IMR-90 (cell line): ENCODE results near the gene PRPF8. TPM values are rescaled to one million over a fixed set of nuclear protein-coding genes. Genes with fewer than 3 reads are reported as not detected.
A peak's percentile ranks its signal among the peaks of the same experiment; 100 is the strongest.

Experiments used
- ATAC-seq: fragments of 200-7000 bp; cut with Tn5 transposase; 2 replicates; pipeline ENCODE4 v1.9.1; 2020; ENCODE audit warnings: low read depth, mild to moderate bottlenecking, moderate library complexity
- BruUV-seq: library from RNA; stranded (reverse); fragments of 400-500 nt; replicated peaks from 2 replicates; lab custom pipeline; 2021; lab: Mats Ljungman, UMichigan
- CTCF ChIA-PET: fragments of 300-600 bp; formaldehyde crosslinking; extraction: SDS; loops from one replicate; lab custom pipeline; 2021; ENCODE audit warnings: antibody characterized with exemption; lab: Yijun Ruan, JAX
- POLR2A ChIA-PET: fragments of 300-600 bp; sonication (Branson Sonifier 250); formaldehyde crosslinking; loops from one replicate; lab custom pipeline; 2022; ENCODE audit warnings: antibody characterized with exemption; ENCODE audit not compliant: unreplicated experiment; lab: Charles Lee
- DNase-seq: peaks from one replicate; pipeline ENCODE4 v3.0.0; 2013
- H2AFZ ChIP-seq: replicated peaks from 2 replicates; pipeline ENCODE3; 2013; ENCODE audit warnings: low read length, mild to moderate bottlenecking; ENCODE audit not compliant: poor library complexity
- H2AK5ac ChIP-seq: 2 replicates; pipeline ENCODE4 v1.6.1; 2013; ENCODE audit warnings: low read depth, low read length, inconsistent platforms
- H2AK9ac ChIP-seq: replicated peaks from 2 replicates; pipeline ENCODE3; 2013; ENCODE audit warnings: mild to moderate bottlenecking, low read depth, low read length, moderate library complexity; ENCODE audit not compliant: poor library complexity
- H2BK120ac ChIP-seq: 2 replicates; pipeline ENCODE4 v1.6.1; 2013; ENCODE audit warnings: low read depth, low read length, inconsistent platforms
- H2BK15ac ChIP-seq: 3 replicates; pipeline ENCODE4 v1.6.1; 2013; ENCODE audit warnings: low read depth, low read length, inconsistent platforms
- H2BK20ac ChIP-seq: 2 replicates; pipeline ENCODE4 v1.6.1; 2013; ENCODE audit warnings: low read depth, mild to moderate bottlenecking, inconsistent platforms, low read length, moderate library complexity
- H2BK5ac ChIP-seq: 2 replicates; pipeline ENCODE4 v1.6.1; 2013; ENCODE audit warnings: mild to moderate bottlenecking, low read depth, low read length, inconsistent platforms; ENCODE audit not compliant: poor library complexity, severe bottlenecking
- H3K14ac ChIP-seq: replicated peaks from 2 replicates; pipeline ENCODE4 v1.6.1; 2013; ENCODE audit warnings: low read depth, low read length, inconsistent platforms
- H3K18ac ChIP-seq: 2 replicates; pipeline ENCODE4 v1.6.1; 2013; ENCODE audit warnings: low read depth, low read length, control low read depth
- H3K23ac ChIP-seq: 2 replicates; pipeline ENCODE4 v1.6.1; 2013; ENCODE audit warnings: low read depth, low read length, inconsistent platforms
- H3K27ac ChIP-seq: 2 replicates; pipeline ENCODE4 v1.5.1; 2013; ENCODE audit warnings: mild to moderate bottlenecking, control low read depth, low read length; ENCODE audit not compliant: insufficient read depth
- H3K27me3 ChIP-seq: 2 replicates; pipeline ENCODE4 v1.6.1; 2013; ENCODE audit warnings: low read length; ENCODE audit not compliant: control insufficient read depth, insufficient read depth
- H3K36me3 ChIP-seq: 2 replicates; pipeline ENCODE4 v1.6.1; 2013; ENCODE audit warnings: low read length, mixed read lengths; ENCODE audit not compliant: control insufficient read depth, insufficient read depth
- H3K4ac ChIP-seq: 2 replicates; pipeline ENCODE4 v1.6.1; 2013; ENCODE audit warnings: low read depth, low read length, inconsistent platforms
- H3K4me1 ChIP-seq: 2 replicates; pipeline ENCODE4 v1.6.1; 2013; ENCODE audit warnings: low read length, mixed read lengths; ENCODE audit not compliant: control insufficient read depth, insufficient read depth
- H3K4me2 ChIP-seq: 2 replicates; pipeline ENCODE4 v1.6.1; 2013; ENCODE audit warnings: low read depth, mild to moderate bottlenecking, control low read depth, low read length, moderate library complexity
- H3K4me3 ChIP-seq: 2 replicates; pipeline ENCODE4 v1.5.1; 2013; ENCODE audit warnings: low read depth, mild to moderate bottlenecking, control low read depth, low read length, moderate library complexity; ENCODE audit not compliant: insufficient read depth
- H3K56ac ChIP-seq: 2 replicates; pipeline ENCODE4 v1.6.1; 2013; ENCODE audit warnings: low read length, inconsistent platforms; ENCODE audit not compliant: insufficient read depth; ENCODE audit errors: extremely low read depth
- H3K79me1 ChIP-seq, 2 experiments: 2 replicates each; pipeline ENCODE4 v1.6.1; 2013; ENCODE audit warnings: low read length in 2 of 2, inconsistent platforms in 1 of 2, low read depth in 1 of 2
- H3K9ac ChIP-seq: 2 replicates; pipeline ENCODE4 v1.6.1; 2013; ENCODE audit warnings: low read depth, low read length, control low read depth
- H3K9me1 ChIP-seq: 2 replicates; pipeline ENCODE4 v1.6.1; 2013; ENCODE audit warnings: low read length, inconsistent platforms; ENCODE audit not compliant: insufficient read depth
- H3K9me3 ChIP-seq: 2 replicates; pipeline ENCODE4 v1.6.1; 2013; ENCODE audit warnings: low read length; ENCODE audit not compliant: control insufficient read depth, insufficient read depth
- H4K20me1 ChIP-seq: 2 replicates; pipeline ENCODE4 v1.6.1; 2013; ENCODE audit warnings: low read length, inconsistent platforms; ENCODE audit not compliant: insufficient read depth
- H4K5ac ChIP-seq: 2 replicates; pipeline ENCODE4 v1.6.1; 2013; ENCODE audit warnings: mild to moderate bottlenecking, low read depth, low read length, control low read depth
- H4K8ac ChIP-seq, 2 experiments: 2 replicates each; pipeline ENCODE4 v1.6.1; 2013; ENCODE audit warnings: low read depth in 2 of 2, low read length in 2 of 2, control low read depth in 1 of 2, inconsistent platforms in 1 of 2
- H4K91ac ChIP-seq: 2 replicates; pipeline ENCODE4 v1.6.1; 2013; ENCODE audit warnings: low read depth, low read length, inconsistent platforms; ENCODE audit not compliant: insufficient read depth
- BHLHE40 ChIP-seq: fragments of 150-350 bp; IDR thresholded peaks from 2 replicates; pipeline ENCODE4 v1.6.1; 2016; ENCODE audit warnings: mild to moderate bottlenecking, low read depth, low read length
- CEBPB ChIP-seq: IDR thresholded peaks from 2 replicates; pipeline ENCODE4 v1.6.1; 2012; ENCODE audit warnings: low read depth, low read length, improper control_type of control experiment
- CHD1 ChIP-seq: IDR thresholded peaks from 2 replicates; pipeline ENCODE4 v1.6.1; 2012; ENCODE audit warnings: low read depth, low read length, improper control_type of control experiment
- FOS ChIP-seq: fragments of 150-350 bp; IDR thresholded peaks from 2 replicates; pipeline ENCODE4 v1.6.1; 2016; ENCODE audit warnings: low read depth, low read length
- MAFK ChIP-seq: IDR thresholded peaks from 2 replicates; pipeline ENCODE4 v1.6.1; 2012; ENCODE audit warnings: low read depth, low read length, improper control_type of control experiment
- MAZ ChIP-seq: IDR thresholded peaks from 2 replicates; pipeline ENCODE4 v1.6.1; 2012; ENCODE audit warnings: low read depth, mild to moderate bottlenecking, low read length, improper control_type of control experiment, moderate library complexity, borderline replicate concordance
- MXI1 ChIP-seq: IDR thresholded peaks from 2 replicates; pipeline ENCODE4 v1.6.1; 2012; ENCODE audit warnings: low read depth, mild to moderate bottlenecking, low read length, moderate library complexity, borderline replicate concordance
- NFE2L2 ChIP-seq: fragments of 150-350 bp; IDR thresholded peaks from 2 replicates; pipeline ENCODE4 v1.6.1; 2016; ENCODE audit warnings: low read depth, mild to moderate bottlenecking, low read length
- POLR2A ChIP-seq: IDR thresholded peaks from 2 replicates; pipeline ENCODE4 v1.6.1; 2012; ENCODE audit warnings: mild to moderate bottlenecking, low read depth, low read length
- RAD21 ChIP-seq: IDR thresholded peaks from 2 replicates; pipeline ENCODE4 v1.6.1; 2012; ENCODE audit warnings: low read length, improper control_type of control experiment
- RCOR1 ChIP-seq: IDR thresholded peaks from 2 replicates; pipeline ENCODE4 v1.6.1; 2012; ENCODE audit warnings: mild to moderate bottlenecking, low read length, improper control_type of control experiment; ENCODE audit not compliant: insufficient replicate concordance
- RFX5 ChIP-seq: IDR thresholded peaks from 2 replicates; pipeline ENCODE4 v1.8.0; 2012; ENCODE audit warnings: low read depth, mild to moderate bottlenecking, low read length, moderate library complexity
- SMC3 ChIP-seq: fragments of 150-350 bp; IDR thresholded peaks from 2 replicates; pipeline ENCODE4 v1.6.1; 2016; ENCODE audit warnings: low read depth, mild to moderate bottlenecking, antibody characterized with exemption, low read length, moderate library complexity
- USF2 ChIP-seq: fragments of 150-350 bp; IDR thresholded peaks from 2 replicates; pipeline ENCODE4 v1.6.1; 2017; ENCODE audit warnings: mild to moderate bottlenecking, antibody characterized with exemption, low read length, low read depth
- WGBS, 2 experiments: methylation state at CpG; one replicate each; pipeline versions ENCODE4 v1.1.5 to v1.1.7; 2013; ENCODE audit warnings: missing lambda C conversion rate in 2 of 2; ENCODE audit not compliant: insufficient read length in 1 of 2; ENCODE audit errors: extremely low coverage in 2 of 2; 5-methylcytosine and 5-hydroxymethylcytosine counted together
- dilution Hi-C: fragments of 300-500 bp; cut with HindIII; formaldehyde crosslinking; loops from one replicate; pipeline ENCODE4 v1.14.3; 2018; ENCODE audit warnings: low sequenced_read_pairs; ENCODE audit not compliant: unreplicated experiment
- in situ Hi-C: fragments of 300-500 bp; cut with MboI; formaldehyde crosslinking; loops from 3 replicates; pipeline ENCODE4 v1.14.3; 2019; ENCODE audit warnings: low sequenced_read_pairs, inconsistent platforms, mixed read lengths
- intact Hi-C: fragments of 100-400 bp; cut with micrococcal nuclease; formaldehyde crosslinking; loops from 2 replicates; pipeline ENCODE4 v1.10.0; 2022
- polyA plus RNA-seq, 3 experiments: library from polyadenylated mRNA; depleted of rRNA; stranded (reverse); fragments of >200 nt; gene quantifications; 2 replicates each; pipeline ENCODE4 v1.2.3, GENCODE V29; 2012; ENCODE audit warnings: low replicate concordance in 1 of 3
- total RNA-seq: library from RNA; depleted of rRNA; stranded (reverse); fragments of >200 nt; gene quantifications from 2 replicates; pipeline ENCODE4 v1.2.3, GENCODE V29; 2012
- TF ChIP-seq, protein P1 (sequence below): conservative IDR thresholded peaks from 2 replicates; pipeline ENCODE4 v1.5.1; 2012; ENCODE audit warnings: mild to moderate bottlenecking, low read depth, low read length, improper control_type of control experiment

The PRPF8 gene
- total and polyA plus RNA-seq, 2 of the 4 experiments (the other 2 are of a cell fraction): 141 to 160 TPM

DNA sequence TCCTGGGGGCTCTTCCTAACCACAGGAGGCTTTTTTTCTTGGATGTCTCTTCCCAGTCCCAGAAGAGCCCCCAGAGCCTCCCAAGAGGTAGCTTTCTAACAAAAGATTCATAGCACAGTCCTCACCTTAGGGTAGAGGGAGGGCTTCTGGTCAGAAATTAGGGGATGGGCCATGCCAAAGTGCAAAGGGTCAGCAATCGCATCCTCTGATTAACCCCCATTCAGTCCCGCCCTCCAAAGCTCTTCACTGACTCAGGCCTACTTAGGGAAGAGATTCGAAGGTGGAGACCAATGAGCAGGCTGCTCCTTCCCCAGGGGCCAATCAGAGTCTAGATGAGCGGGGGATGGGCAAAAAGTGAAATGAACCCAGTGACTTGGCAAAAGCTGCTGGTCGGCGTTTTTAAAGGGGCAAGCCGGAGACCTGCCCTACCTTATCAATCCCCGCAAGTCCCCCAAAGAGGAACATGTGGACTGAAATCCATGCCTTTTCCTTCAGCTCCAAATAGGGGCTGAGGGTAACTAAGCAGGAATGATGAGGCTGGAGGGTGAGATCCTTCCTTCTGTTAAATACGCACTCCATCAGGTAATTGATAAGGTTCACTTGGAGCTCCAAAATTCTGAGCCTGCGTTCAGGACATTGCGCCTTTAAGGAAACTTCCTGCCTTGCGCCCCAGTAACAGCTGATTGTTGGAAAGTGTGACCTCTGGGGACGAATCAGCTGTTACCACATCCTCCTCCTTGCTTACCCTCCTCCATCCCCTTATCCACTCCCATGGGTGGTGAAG is 32.4 kb upstream of the PRPF8 start:
- no TSS peak for BruUV-seq
- Histone ChIP-seq H3K14ac (peak overlapping the region; percentile 100), H3K36me3 (peaks cover 25% of the 10 kb centered on the region), H2BK20ac (peak overlapping the region; percentile 97), H3K9me1 (peaks cover 7% of the 10 kb centered on the region), H4K20me1 (peaks cover 34% of the 10 kb centered on the region), H3K9ac (peak overlapping the region; percentile 92), H2BK15ac (peak overlapping the region; percentile 99), H2AK5ac (peak overlapping the region; percentile 97), H4K5ac (peak overlapping the region; percentile 86), H2AK9ac (peak overlapping the region; percentile 100), H3K4me1 (peaks cover 21% of the 10 kb centered on the region), H4K8ac (peak overlapping the region; percentile 84 to 100), H3K79me1 (peaks cover 0 to 42% of the 10 kb centered on the region in 2 experiments; a peak in 2 of 4 replicates), H3K23ac (peak overlapping the region; percentile 100), H2BK120ac (peak overlapping the region; percentile 98), H3K4ac (peak overlapping the region; percentile 99), H3K27ac (peak overlapping the region; percentile 89), H4K91ac (peak overlapping the region; percentile 100), H3K4me3 (peak overlapping the region; percentile 55), H3K27me3 (no peaks in the 10 kb centered on the region), H2BK5ac (peak overlapping the region; percentile 97), H3K56ac (peak overlapping the region; percentile 100), H3K9me3 (no peaks in the 10 kb centered on the region), H3K4me2 (peak overlapping the region; percentile 85), H3K18ac (peak overlapping the region; percentile 90), H2AFZ (peak overlapping the region; percentile 89)
- POLR2A ChIA-PET: interaction anchor here (0.7 to 2.2 kb wide), 14 partner anchors 10 to 312 kb away, joined by 3 to 18 read pairs (median 4); partner anchors contain the start of genes RPA1 and SMYD4
- peak; percentile 99 for DNase-seq
- peak; percentile 47 for ATAC-seq
- dilution Hi-C loops (no loop called here), intact Hi-C loops (loop anchor here (2.0 to 5.0 kb wide), 2 partner anchors 112 to 325 kb away; partner anchors contain the start of genes OVCA2 and SMYD4), in situ Hi-C loops (loop anchor here (25.0 kb wide), 1 partner anchor 320 kb away; the partner anchor contains the start of genes DPH1, OVCA2 and RTN4RL1)
- WGBS, 2 experiments: no CpG with 5 or more reads among the region's 13 CpGs
- CTCF ChIA-PET: interaction anchor here (1.0 to 1.9 kb wide), 4 partner anchors 62 to 148 kb away, joined by 3 to 13 read pairs (median 4); no protein-coding TSS in a partner anchor
- peak; percentile 65; the same call in 1 of the 2 replicates for TF ChIP-seq BHLHE40
- peak; percentile 67 for TF ChIP-seq MAZ
- peak; percentile 70 for TF ChIP-seq POLR2A
- peak; percentile 82 for TF ChIP-seq MAFK
- no peak for TF ChIP-seq CHD1
- no peak for TF ChIP-seq RAD21
- TF ChIP-seq, protein P1, sequence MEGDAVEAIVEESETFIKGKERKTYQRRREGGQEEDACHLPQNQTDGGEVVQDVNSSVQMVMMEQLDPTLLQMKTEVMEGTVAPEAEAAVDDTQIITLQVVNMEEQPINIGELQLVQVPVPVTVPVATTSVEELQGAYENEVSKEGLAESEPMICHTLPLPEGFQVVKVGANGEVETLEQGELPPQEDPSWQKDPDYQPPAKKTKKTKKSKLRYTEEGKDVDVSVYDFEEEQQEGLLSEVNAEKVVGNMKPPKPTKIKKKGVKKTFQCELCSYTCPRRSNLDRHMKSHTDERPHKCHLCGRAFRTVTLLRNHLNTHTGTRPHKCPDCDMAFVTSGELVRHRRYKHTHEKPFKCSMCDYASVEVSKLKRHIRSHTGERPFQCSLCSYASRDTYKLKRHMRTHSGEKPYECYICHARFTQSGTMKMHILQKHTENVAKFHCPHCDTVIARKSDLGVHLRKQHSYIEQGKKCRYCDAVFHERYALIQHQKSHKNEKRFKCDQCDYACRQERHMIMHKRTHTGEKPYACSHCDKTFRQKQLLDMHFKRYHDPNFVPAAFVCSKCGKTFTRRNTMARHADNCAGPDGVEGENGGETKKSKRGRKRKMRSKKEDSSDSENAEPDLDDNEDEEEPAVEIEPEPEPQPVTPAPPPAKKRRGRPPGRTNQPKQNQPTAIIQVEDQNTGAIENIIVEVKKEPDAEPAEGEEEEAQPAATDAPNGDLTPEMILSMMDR: no peak
- no peak for TF ChIP-seq SMC3
- peak; percentile 80; the same call in 1 of the 2 replicates for TF ChIP-seq CEBPB
- TF ChIP-seq RFX5: peak; percentile 97
- peak; percentile 49 for TF ChIP-seq FOS
- peak; percentile 12; the same call in 1 of the 2 replicates for TF ChIP-seq MXI1
- TF ChIP-seq NFE2L2: peak; percentile 96
- no peak for TF ChIP-seq RCOR1
- peak; percentile 87 for TF ChIP-seq USF2
